WERI-Rb-1 (cell line): ENCODE data around the gene ACTN1.
A peak's percentile ranks its signal among the peaks of the same experiment; 100 is the strongest.

Source experiments
- DNase-seq: peaks from one replicate; pipeline ENCODE4 v3.0.0-alpha.2; 2020
- H3K27ac ChIP-seq: fragments of 250-450 bp; sonication (Bioruptor Pico); 2 replicates; pipeline ENCODE4 v1.5.1; 2020; ENCODE audit warnings: mild to moderate bottlenecking, moderate library complexity
- H3K27me3 ChIP-seq: fragments of 250-450 bp; sonication (Bioruptor Pico); 2 replicates; pipeline ENCODE4 v1.5.1; 2021; ENCODE audit warnings: mild to moderate bottlenecking, low read depth, moderate library complexity; ENCODE audit not compliant: insufficient read depth, severe bottlenecking
- H3K36me3 ChIP-seq: fragments of 250-450 bp; sonication (Bioruptor Pico); 2 replicates; pipeline ENCODE4 v1.5.1; 2020; ENCODE audit warnings: mild to moderate bottlenecking, moderate library complexity
- H3K4me3 ChIP-seq: 2 replicates; pipeline ENCODE4 v1.5.1; 2011; ENCODE audit warnings: low read depth, mild to moderate bottlenecking, control low read depth, low read length
- H3K9me3 ChIP-seq: fragments of 250-450 bp; sonication (Bioruptor Pico); 2 replicates; pipeline ENCODE4 v1.5.1; 2021; ENCODE audit warnings: mild to moderate bottlenecking, moderate library complexity; ENCODE audit not compliant: severe bottlenecking
- TF ChIP-seq, protein P1 (sequence below): IDR thresholded peaks from 2 replicates; pipeline ENCODE4 v1.5.1; 2011; ENCODE audit warnings: low read depth, mild to moderate bottlenecking, control low read depth, inconsistent platforms, low read length

ACTN1 gene

GRCh38 chr14:69005432-69006148 lies 26.5 kb upstream of the ACTN1 start:
- DNase-seq: no peak
- Histone ChIP-seq H3K36me3 (no peaks in the 10 kb centered on the region), H3K9me3 (no peaks in the 10 kb centered on the region), H3K27me3 (no peaks in the 10 kb centered on the region), H3K4me3 (no peak overlapping the region), H3K27ac (no peak overlapping the region)
- TF ChIP-seq, protein P1, sequence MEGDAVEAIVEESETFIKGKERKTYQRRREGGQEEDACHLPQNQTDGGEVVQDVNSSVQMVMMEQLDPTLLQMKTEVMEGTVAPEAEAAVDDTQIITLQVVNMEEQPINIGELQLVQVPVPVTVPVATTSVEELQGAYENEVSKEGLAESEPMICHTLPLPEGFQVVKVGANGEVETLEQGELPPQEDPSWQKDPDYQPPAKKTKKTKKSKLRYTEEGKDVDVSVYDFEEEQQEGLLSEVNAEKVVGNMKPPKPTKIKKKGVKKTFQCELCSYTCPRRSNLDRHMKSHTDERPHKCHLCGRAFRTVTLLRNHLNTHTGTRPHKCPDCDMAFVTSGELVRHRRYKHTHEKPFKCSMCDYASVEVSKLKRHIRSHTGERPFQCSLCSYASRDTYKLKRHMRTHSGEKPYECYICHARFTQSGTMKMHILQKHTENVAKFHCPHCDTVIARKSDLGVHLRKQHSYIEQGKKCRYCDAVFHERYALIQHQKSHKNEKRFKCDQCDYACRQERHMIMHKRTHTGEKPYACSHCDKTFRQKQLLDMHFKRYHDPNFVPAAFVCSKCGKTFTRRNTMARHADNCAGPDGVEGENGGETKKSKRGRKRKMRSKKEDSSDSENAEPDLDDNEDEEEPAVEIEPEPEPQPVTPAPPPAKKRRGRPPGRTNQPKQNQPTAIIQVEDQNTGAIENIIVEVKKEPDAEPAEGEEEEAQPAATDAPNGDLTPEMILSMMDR: no peak

DNA sequence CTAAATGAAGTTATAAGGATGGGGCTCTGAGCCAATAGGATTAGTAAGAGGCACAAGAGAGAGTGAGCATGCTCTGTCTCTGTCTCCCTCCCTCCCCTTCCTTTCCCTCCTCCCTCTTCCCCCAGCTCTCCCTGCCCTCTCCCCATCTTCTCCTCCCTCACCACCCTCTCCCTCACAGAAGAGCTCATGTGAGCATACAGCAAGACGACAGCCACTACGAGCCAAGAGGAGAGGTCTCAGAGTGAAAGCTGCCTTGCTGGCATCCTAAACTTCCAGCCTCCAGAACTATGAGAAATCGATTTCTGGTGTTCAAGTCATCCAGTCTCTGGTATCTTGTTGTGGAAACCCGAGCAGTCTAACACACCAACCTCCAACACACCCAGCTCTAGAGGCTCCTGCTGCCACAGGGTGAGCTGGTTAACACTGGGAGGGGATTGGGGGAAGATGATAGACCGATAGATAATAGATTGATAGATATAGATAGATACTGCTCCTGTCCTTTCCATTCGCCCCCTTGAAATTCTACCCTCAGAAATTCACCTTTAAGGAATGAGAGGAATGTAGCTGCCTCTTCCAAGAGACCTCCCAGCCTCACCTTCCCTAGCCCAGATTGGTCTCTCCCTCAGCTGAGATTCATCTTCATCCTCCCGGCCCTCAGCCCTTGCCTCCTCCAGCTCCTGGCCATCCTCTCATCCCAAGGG lies 25.8 kb upstream of the ACTN1 start:
- TF ChIP-seq, protein P1: no peak
- no peaks in the 10 kb centered on the region for H3K27me3 ChIP-seq
- H3K9me3 ChIP-seq: no peaks in the 10 kb centered on the region
- no peaks in the 10 kb centered on the region for H3K36me3 ChIP-seq
- H3K27ac ChIP-seq: no peak overlapping the region
- no peak for DNase-seq
- H3K4me3 ChIP-seq: no peak overlapping the region

DNA sequence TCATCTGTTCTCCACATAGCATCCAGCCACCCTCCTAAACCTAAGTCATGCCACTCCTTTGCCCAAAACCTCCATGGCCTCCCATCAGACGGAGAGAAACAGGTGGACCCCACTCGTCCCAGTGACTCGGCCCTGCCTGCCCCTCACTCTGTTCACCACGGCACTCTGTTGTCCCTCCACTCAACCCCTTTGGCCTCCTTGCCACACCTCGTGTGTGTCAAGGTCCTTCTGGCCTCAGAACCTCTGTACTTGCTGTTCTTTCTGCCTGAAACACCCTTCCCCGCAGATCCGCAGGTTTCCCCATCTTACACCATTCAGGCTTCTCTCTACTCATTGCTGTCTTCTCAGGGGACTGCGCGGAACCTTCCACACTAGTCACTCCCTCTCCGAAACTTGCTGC lies 24.5 kb upstream of the ACTN1 start:
- no peaks in the 10 kb centered on the region for H3K9me3 ChIP-seq
- no peak overlapping the region for H3K27ac ChIP-seq
- no peak overlapping the region for H3K4me3 ChIP-seq
- no peaks in the 10 kb centered on the region for H3K36me3 ChIP-seq
- no peaks in the 10 kb centered on the region for H3K27me3 ChIP-seq
- no peak for DNase-seq
- TF ChIP-seq, protein P1: no peak

DNA sequence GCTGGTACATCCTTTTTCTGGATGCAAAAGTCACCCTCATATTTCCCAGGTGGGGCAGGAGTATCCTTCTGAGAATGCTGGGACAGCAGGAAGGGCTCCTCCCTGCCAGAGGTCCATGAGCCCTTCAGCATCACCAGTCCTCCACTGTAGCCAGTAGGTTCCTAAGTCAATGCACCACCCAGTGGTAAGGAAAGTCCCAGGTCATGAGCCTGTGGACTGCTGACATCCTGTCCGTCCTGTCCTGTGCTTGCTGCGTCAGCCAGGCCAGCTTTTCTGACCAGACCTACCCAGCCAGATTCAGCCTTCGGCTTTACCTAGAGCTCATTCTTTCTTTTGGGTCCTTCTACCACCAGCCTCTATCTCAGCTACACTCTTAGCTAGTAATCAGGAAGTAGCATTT lies 23.0 kb upstream of the ACTN1 start:
- Histone ChIP-seq H3K36me3 (no peaks in the 10 kb centered on the region), H3K4me3 (no peak overlapping the region), H3K9me3 (no peaks in the 10 kb centered on the region), H3K27ac (no peak overlapping the region), H3K27me3 (no peaks in the 10 kb centered on the region)
- TF ChIP-seq, protein P1: peak; percentile 62
- peak; percentile 31 for DNase-seq

GRCh38 chr14:69001375-69001774 lies 22.3 kb upstream of the ACTN1 start:
- TF ChIP-seq, protein P1: no peak
- H3K27ac ChIP-seq: no peak overlapping the region
- H3K36me3 ChIP-seq: no peaks in the 10 kb centered on the region
- no peaks in the 10 kb centered on the region for H3K27me3 ChIP-seq
- H3K4me3 ChIP-seq: no peak overlapping the region
- DNase-seq: no peak
- H3K9me3 ChIP-seq: no peaks in the 10 kb centered on the region

GRCh38 chr14:68998062-68998461 lies 19.0 kb upstream of the ACTN1 start:
- H3K4me3 ChIP-seq: no peak overlapping the region
- TF ChIP-seq, protein P1: no peak
- H3K27ac ChIP-seq: no peak overlapping the region
- no peaks in the 10 kb centered on the region for H3K9me3 ChIP-seq
- H3K27me3 ChIP-seq: no peaks in the 10 kb centered on the region
- H3K36me3 ChIP-seq: no peaks in the 10 kb centered on the region
- no peak for DNase-seq
